MM.1S (cell line): Measurements from ENCODE around the gene MKLN1.

Experiments used
- DNase-seq: peaks from one replicate; pipeline ENCODE4 v3.0.0-alpha.2; 2015
- H2AFZ ChIP-seq: fragments of 300-600 bp; sonication (generic); 2 replicates; pipeline ENCODE4 v1.6.0; 2016; ENCODE audit warnings: antibody characterized with exemption, low read length
- H3F3A ChIP-seq: fragments of 300-600 bp; sonication (generic); 2 replicates; pipeline ENCODE4 v1.6.1; 2016; ENCODE audit warnings: mild to moderate bottlenecking, antibody characterized with exemption, low read length, moderate library complexity, mixed read lengths; ENCODE audit not compliant: insufficient read depth
- H3K27ac ChIP-seq: fragments of 300-600 bp; sonication (generic); 2 replicates; pipeline ENCODE4 v1.5.1; 2016; ENCODE audit warnings: mild to moderate bottlenecking, low read length
- H3K27me3 ChIP-seq: fragments of 300-600 bp; sonication (generic); replicated peaks from 2 replicates; pipeline ENCODE4 v1.6.0; 2016; ENCODE audit warnings: low read length; ENCODE audit not compliant: insufficient read depth
- H3K36me3 ChIP-seq: fragments of 300-600 bp; sonication (generic); replicated peaks from 2 replicates; pipeline ENCODE4 v1.6.1; 2016; ENCODE audit warnings: mild to moderate bottlenecking, low read length, mixed read lengths; ENCODE audit not compliant: insufficient read depth
- H3K4me1 ChIP-seq: fragments of 300-600 bp; sonication (generic); 2 replicates; pipeline ENCODE4 v1.6.1; 2016; ENCODE audit warnings: low read length, mixed read lengths
- H3K4me2 ChIP-seq: fragments of 300-600 bp; sonication (generic); 2 replicates; pipeline ENCODE4 v1.6.0; 2016; ENCODE audit warnings: low read depth, low read length
- H3K4me3 ChIP-seq: fragments of 300-600 bp; sonication (generic); 2 replicates; pipeline ENCODE4 v1.5.1; 2016; ENCODE audit warnings: low read length, mixed read lengths
- H3K79me2 ChIP-seq: fragments of 300-600 bp; sonication (generic); 2 replicates; pipeline ENCODE4 v1.6.1; 2016; ENCODE audit warnings: mixed run types, low read length, mixed read lengths
- H3K9ac ChIP-seq: fragments of 300-600 bp; sonication (generic); 2 replicates; pipeline ENCODE4 v1.6.1; 2016; ENCODE audit warnings: low read length, mixed read lengths
- H3K9me2 ChIP-seq: fragments of 300-600 bp; sonication (generic); replicated peaks from 2 replicates; pipeline ENCODE4 v1.6.1; 2016; ENCODE audit warnings: mild to moderate bottlenecking, low read length, mixed read lengths; ENCODE audit not compliant: insufficient read depth
- H3K9me3 ChIP-seq: fragments of 300-600 bp; sonication (generic); replicated peaks from 2 replicates; pipeline ENCODE4 v1.6.1; 2016; ENCODE audit warnings: mild to moderate bottlenecking, low read length, mixed read lengths; ENCODE audit not compliant: insufficient read depth
- H4K20me1 ChIP-seq: fragments of 300-600 bp; sonication (generic); 2 replicates; pipeline ENCODE4 v1.6.1; 2016; ENCODE audit warnings: mild to moderate bottlenecking, low read length, moderate library complexity, mixed read lengths; ENCODE audit not compliant: insufficient read depth
- CTCF ChIP-seq: fragments of 300-600 bp; sonication (generic); IDR thresholded peaks from 2 replicates; pipeline ENCODE4 v1.5.1; 2016; ENCODE audit warnings: antibody characterized with exemption, low read length, mixed read lengths
- EZH2 ChIP-seq: fragments of 300-600 bp; sonication (generic); optimal IDR thresholded peaks from 2 replicates; pipeline ENCODE3; 2017; ENCODE audit warnings: low read depth, mild to moderate bottlenecking, antibody characterized with exemption, low read length, mixed read lengths
- EZH2phosphoT487 ChIP-seq: fragments of 300-600 bp; sonication (generic); IDR thresholded peaks from 2 replicates; pipeline ENCODE4 v1.6.1; 2018; ENCODE audit warnings: antibody characterized with exemption, low read length

MKLN1 gene

GRCh38 chr7:131471250-131472004, 143.8 kb downstream of the MKLN1 start:
- H4K20me1 ChIP-seq, result no peaks in the 10 kb centered on the region
- H3K9me2 ChIP-seq, result no peaks in the 10 kb centered on the region
- no peaks in the 10 kb centered on the region for H3K27me3 ChIP-seq
- H3K4me2 ChIP-seq, result no peak overlapping the region
- no peaks in the 10 kb centered on the region for H3K9me3 ChIP-seq
- no peak overlapping the region for H2AFZ ChIP-seq
- H3K9ac ChIP-seq, result no peak overlapping the region
- DNase-seq, result no peak
- 0 out of 2 replicates have a peak, but pooled peaks cover 6% of the 10 kb centered on the region for H3K36me3 ChIP-seq
- H3K79me2 ChIP-seq, result no peaks in the 10 kb centered on the region
- H3K4me3 ChIP-seq, result no peak overlapping the region
- H3K4me1 ChIP-seq, result no peaks in the 10 kb centered on the region
- H3K27ac ChIP-seq, result no peak overlapping the region
- no peaks in the 10 kb centered on the region for H3F3A ChIP-seq
- no peak for TF ChIP-seq EZH2phosphoT487
- TF ChIP-seq EZH2, result no peak
- TF ChIP-seq CTCF, result no peak

- Histone ChIP-seq H3K4me2 (no peak overlapping the region), H3K9me3 (no peaks in the 10 kb centered on the region), H3K9ac (no peak overlapping the region), H3K27me3 (no peaks in the 10 kb centered on the region), H3F3A (no peaks in the 10 kb centered on the region), H3K9me2 (no peaks in the 10 kb centered on the region), H3K36me3 (no peaks in the 10 kb centered on the region), H2AFZ (no peak overlapping the region), H4K20me1 (no peaks in the 10 kb centered on the region), H3K4me1 (no peaks in the 10 kb centered on the region), H3K4me3 (no peak overlapping the region), H3K79me2 (no peaks in the 10 kb centered on the region), H3K27ac (no peak overlapping the region)
- no peak for DNase-seq
- TF ChIP-seq EZH2 (no peak), EZH2phosphoT487 (no peak), CTCF (no peak)
Observed at GRCh38 chr7:131476740-131477139, 149.1 kb downstream of the MKLN1 start.

- no peak overlapping the region for H2AFZ ChIP-seq
- TF ChIP-seq CTCF, result no peak
- no peak for TF ChIP-seq EZH2
- H3K9me2 ChIP-seq, result no peaks in the 10 kb centered on the region
- H3K9me3 ChIP-seq, result no peaks in the 10 kb centered on the region
- no peaks in the 10 kb centered on the region for H3F3A ChIP-seq
- H4K20me1 ChIP-seq, result no peaks in the 10 kb centered on the region
- H3K4me2 ChIP-seq, result no peak overlapping the region
- H3K79me2 ChIP-seq, result no peaks in the 10 kb centered on the region
- no peak overlapping the region for H3K27ac ChIP-seq
- no peak for DNase-seq
- no peak overlapping the region for H3K9ac ChIP-seq
- no peaks in the 10 kb centered on the region for H3K36me3 ChIP-seq
- H3K4me3 ChIP-seq, result no peak overlapping the region
- no peaks in the 10 kb centered on the region for H3K27me3 ChIP-seq
- H3K4me1 ChIP-seq, result peaks cover 4% of the 10 kb centered on the region; the same call in 1 of the 2 replicates
Observed at GRCh38 chr7:131480384-131481315, 153.0 kb downstream of the MKLN1 start.
